Tibial nerve (tissue), 4 donors: ENCODE measurements around the gene FBXW12.

Experiments used
- CTCF ChIP-seq, 5 experiments: fragments of 200-600 bp in 3 of 5; fragments of 450-650 bp in 2 of 5; sonication (generic) in 3 of 5; IDR thresholded peaks; one replicate each; pipeline ENCODE4 v1.5.1; 2016 to 2019; ENCODE audit warnings: antibody characterized with exemption in 5 of 5, mild to moderate bottlenecking in 3 of 5, moderate library complexity in 2 of 5
- EP300 ChIP-seq, 2 donors: sonication (generic); formaldehyde crosslinking; IDR thresholded peaks; one replicate each; pipeline ENCODE4 v1.6.1; 2017; ENCODE audit warnings: antibody characterized with exemption in 2 of 2, mild to moderate bottlenecking in 1 of 2
- POLR2A ChIP-seq, 2 donors: fragments of 450-650 bp; IDR thresholded peaks; one replicate each; pipeline ENCODE4 v1.6.1; 2017; ENCODE audit warnings: antibody characterized with exemption in 2 of 2, mild to moderate bottlenecking in 2 of 2, moderate library complexity in 2 of 2

- no peak for TF ChIP-seq CTCF (IDR thresholded peaks at IDR 0.05)
- TF ChIP-seq POLR2A (IDR thresholded peaks at IDR 0.05): no peak
- no peak for TF ChIP-seq EP300 (IDR thresholded peaks at IDR 0.05)
Measured at GRCh38 chr3:48412375-48413001, 40.5 kb downstream of the FBXW12 start.
